ENCODE results near the gene C4BPB. TPM values are rescaled to one million over a fixed set of nuclear protein-coding genes. Genes with fewer than 3 reads are reported as not detected.
A peak's percentile ranks its signal among the peaks of the same experiment; 100 is the strongest.

C4BPB gene
- total and polyA plus RNA-seq, 3 experiments from 2014 or later, result 0.51 TPM; not detected in 2

DNA sequence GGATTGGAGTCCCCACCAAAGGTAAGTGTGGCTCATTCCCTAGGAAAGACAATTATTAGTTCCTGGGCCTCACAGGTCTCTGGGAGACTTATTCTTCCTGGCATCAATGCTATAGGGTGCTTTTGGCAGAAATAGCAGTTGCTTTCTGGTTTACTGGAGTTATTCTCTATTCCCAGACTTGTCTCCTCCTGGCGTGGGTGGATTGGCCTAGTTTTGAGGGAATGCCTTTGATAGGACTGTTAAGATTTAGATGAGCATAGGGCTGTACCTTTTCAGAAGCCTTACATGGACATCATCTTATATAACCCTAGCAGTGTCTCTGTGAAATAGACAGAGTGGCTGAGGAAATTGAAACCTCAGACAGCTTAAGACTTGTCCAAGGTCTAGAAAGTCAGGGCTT lies 26.6 kb upstream of the C4BPB start:
- ChIA-PET POLR2A (no interaction called here), CTCF (interaction anchor here (2.1 kb wide), 1 partner anchor 9 kb away, joined by 5 read pairs; the partner anchor contains the start of gene PFKFB2)
- Histone ChIP-seq H3K4me3 (ENCODE audit: low read length) (no peak overlapping the region), H3K27ac (ENCODE audit: low read depth, low read length) (no peak overlapping the region), H3K4me1 (ENCODE audit: insufficient read depth, low read length) (no peaks in the 10 kb centered on the region), H3K9me3 (ENCODE audit: low read length) (no peaks in the 10 kb centered on the region), H3K27me3 (ENCODE audit: insufficient read depth, low read length, poor library complexity, severe bottlenecking) (no peaks in the 10 kb centered on the region), H3K36me3 (ENCODE audit: insufficient read depth, low read length) (no peaks in the 10 kb centered on the region)
- no peak overlapping the region for H3K27ac Mint-ChIP-seq
- H3K36me3 Mint-ChIP-seq, result peaks cover 0 to 14% (median 12%) of the 10 kb centered on the region in 3 donors
- H3K27me3 Mint-ChIP-seq, result peaks cover 0 to 2% of the 10 kb centered on the region in 2 donors
- H3K4me3 Mint-ChIP-seq, result no peak overlapping the region
- no peak for DNase-seq
- no peaks in the 10 kb centered on the region for H3K9me3 Mint-ChIP-seq
- H3K4me1 Mint-ChIP-seq, result no peaks in the 10 kb centered on the region

DNA sequence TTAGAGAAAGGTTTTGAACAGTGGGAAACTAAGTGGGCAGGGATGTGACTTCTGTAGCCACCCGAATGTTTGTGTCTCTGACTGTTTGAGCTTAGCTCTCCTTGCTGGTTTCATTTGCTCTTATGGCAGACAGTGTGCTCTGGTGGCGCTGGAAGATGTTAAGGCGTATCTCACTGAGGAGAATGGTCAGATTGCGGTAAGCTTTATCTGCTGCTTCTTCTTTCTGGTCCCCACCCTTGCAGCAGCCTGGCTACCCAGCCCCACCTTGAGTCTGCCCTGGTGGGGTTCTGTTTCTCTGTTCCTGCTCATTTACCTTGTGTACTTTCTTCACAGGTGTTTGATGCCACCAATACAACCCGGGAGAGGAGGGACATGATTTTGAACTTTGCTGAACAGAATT lies 25.6 kb upstream of the C4BPB start:
- ChIA-PET POLR2A (no interaction called here), CTCF (interaction anchor here (2.1 kb wide), 1 partner anchor 10 kb away, joined by 5 read pairs; the partner anchor contains the start of gene PFKFB2)
- H3K4me3 ChIP-seq (ENCODE audit: low read length), result no peak overlapping the region
- Mint-ChIP-seq H3K9me3 (no peaks in the 10 kb centered on the region), H3K27me3 (peaks cover 0 to 2% of the 10 kb centered on the region in 2 donors), H3K4me3 (no peak overlapping the region), H3K4me1 (no peaks in the 10 kb centered on the region), H3K27ac (peak overlapping the region in 1 of 8 donors; percentile 45), H3K36me3 (peaks cover 0 to 16% (median 12%) of the 10 kb centered on the region in 3 donors)
- H3K27me3 ChIP-seq (ENCODE audit: insufficient read depth, low read length, poor library complexity, severe bottlenecking), result no peaks in the 10 kb centered on the region
- no peaks in the 10 kb centered on the region for H3K9me3 ChIP-seq (ENCODE audit: low read length)
- H3K27ac ChIP-seq (ENCODE audit: low read depth, low read length), result no peak overlapping the region
- H3K36me3 ChIP-seq (ENCODE audit: insufficient read depth, low read length), result no peaks in the 10 kb centered on the region
- no peaks in the 10 kb centered on the region for H3K4me1 ChIP-seq (ENCODE audit: insufficient read depth, low read length)
- no peak for DNase-seq

DNA sequence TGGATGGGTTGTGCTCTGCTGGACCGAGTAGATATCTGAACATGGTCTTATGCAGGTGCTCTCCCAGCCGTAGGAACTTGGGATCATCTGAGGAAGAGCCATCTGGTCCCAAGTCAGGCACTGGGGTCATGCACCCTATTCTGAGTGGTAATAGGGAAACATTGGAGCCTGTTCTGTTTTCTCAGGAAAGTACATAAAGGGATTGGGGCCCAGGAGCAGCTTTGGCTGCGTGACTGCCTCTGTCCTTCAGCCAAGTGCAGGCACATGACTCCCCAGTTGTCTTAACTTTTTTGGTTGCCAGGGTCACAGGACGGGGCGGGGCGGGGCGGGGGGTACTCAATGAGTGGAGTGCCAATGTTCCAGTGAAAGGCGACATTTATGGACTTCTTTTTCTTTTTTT lies 24.1 kb upstream of the C4BPB start:
- no peaks in the 10 kb centered on the region for H3K27me3 ChIP-seq (ENCODE audit: insufficient read depth, low read length, poor library complexity, severe bottlenecking)
- no peak for DNase-seq
- H3K9me3 Mint-ChIP-seq, result no peaks in the 10 kb centered on the region
- no peak overlapping the region for H3K27ac Mint-ChIP-seq
- H3K4me1 Mint-ChIP-seq, result peaks cover 6 to 7% (median 7%) of the 10 kb centered on the region in 3 donors
- ChIA-PET POLR2A (no interaction called here), CTCF (no interaction called here)
- peaks cover 0 to 2% of the 10 kb centered on the region in 2 donors for H3K27me3 Mint-ChIP-seq
- no peak overlapping the region for H3K4me3 ChIP-seq (ENCODE audit: low read length)
- H3K4me1 ChIP-seq (ENCODE audit: insufficient read depth, low read length), result peaks cover 4% of the 10 kb centered on the region
- no peak overlapping the region for H3K4me3 Mint-ChIP-seq
- H3K36me3 ChIP-seq (ENCODE audit: insufficient read depth, low read length), result no peaks in the 10 kb centered on the region
- H3K36me3 Mint-ChIP-seq, result peaks cover 2 to 17% (median 15%) of the 10 kb centered on the region in 3 donors
- no peak overlapping the region for H3K27ac ChIP-seq (ENCODE audit: low read depth, low read length)
- no peaks in the 10 kb centered on the region for H3K9me3 ChIP-seq (ENCODE audit: low read length)

DNA sequence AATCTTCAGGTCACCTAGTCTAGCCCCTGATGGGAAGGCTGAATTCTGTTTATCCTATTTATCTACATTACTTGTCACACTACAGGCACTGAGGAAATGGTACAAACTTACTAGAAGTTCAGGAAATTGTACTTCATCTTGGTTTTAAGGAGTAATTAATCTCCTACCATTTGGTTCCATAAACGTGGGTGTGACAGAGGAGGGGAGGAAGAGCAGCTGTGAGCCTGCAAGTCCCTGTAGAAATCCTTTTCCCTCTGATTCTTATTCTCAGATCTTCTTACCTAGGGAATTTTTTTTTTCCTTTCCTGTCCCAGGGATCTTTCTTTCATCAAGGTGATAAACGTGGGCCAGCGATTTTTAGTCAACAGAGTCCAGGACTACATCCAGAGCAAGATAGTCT lies 21.5 kb upstream of the C4BPB start:
- H3K9me3 ChIP-seq (ENCODE audit: low read length), result no peaks in the 10 kb centered on the region
- Mint-ChIP-seq H3K27ac (no peak overlapping the region), H3K4me1 (peaks cover 23 to 30% (median 26%) of the 10 kb centered on the region in 3 donors), H3K27me3 (no peaks in the 10 kb centered on the region), H3K4me3 (no peak overlapping the region), H3K36me3 (peaks cover 2 to 15% (median 12%) of the 10 kb centered on the region in 3 donors), H3K9me3 (no peaks in the 10 kb centered on the region)
- no peak for DNase-seq
- H3K4me3 ChIP-seq (ENCODE audit: low read length), result no peak overlapping the region
- POLR2A ChIA-PET, result no interaction called here
- H3K4me1 ChIP-seq (ENCODE audit: insufficient read depth, low read length), result peaks cover 31% of the 10 kb centered on the region
- H3K27me3 ChIP-seq (ENCODE audit: insufficient read depth, low read length, poor library complexity, severe bottlenecking), result no peaks in the 10 kb centered on the region
- CTCF ChIA-PET, result no interaction called here
- no peaks in the 10 kb centered on the region for H3K36me3 ChIP-seq (ENCODE audit: insufficient read depth, low read length)
- no peak overlapping the region for H3K27ac ChIP-seq (ENCODE audit: low read depth, low read length)

DNA sequence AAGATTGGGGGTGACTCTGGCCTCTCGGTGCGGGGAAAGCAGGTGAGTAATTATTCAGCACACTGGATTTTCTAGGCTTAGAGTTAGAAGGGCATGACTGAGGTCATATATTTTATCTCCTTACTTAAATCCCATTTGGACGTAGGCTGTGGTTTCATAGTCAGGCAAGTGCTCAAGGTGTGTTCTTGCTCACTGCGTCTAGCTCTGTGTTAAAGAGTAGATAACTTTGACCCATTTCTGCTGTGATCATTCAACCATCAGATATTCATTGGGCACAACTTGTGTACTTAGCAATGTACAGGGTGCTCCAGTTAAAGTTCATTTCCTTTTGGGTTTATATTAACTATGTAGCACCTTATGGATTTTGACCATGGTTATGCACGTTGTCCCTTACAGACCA lies 21.0 kb upstream of the C4BPB start:
- no peaks in the 10 kb centered on the region for H3K27me3 Mint-ChIP-seq
- Histone ChIP-seq H3K27me3 (ENCODE audit: insufficient read depth, low read length, poor library complexity, severe bottlenecking) (no peaks in the 10 kb centered on the region), H3K27ac (ENCODE audit: low read depth, low read length) (no peak overlapping the region), H3K9me3 (ENCODE audit: low read length) (no peaks in the 10 kb centered on the region), H3K4me3 (ENCODE audit: low read length) (no peak overlapping the region), H3K36me3 (ENCODE audit: insufficient read depth, low read length) (no peaks in the 10 kb centered on the region), H3K4me1 (ENCODE audit: insufficient read depth, low read length) (peaks cover 31% of the 10 kb centered on the region)
- peaks cover 2 to 14% (median 9%) of the 10 kb centered on the region in 3 donors for H3K36me3 Mint-ChIP-seq
- H3K27ac Mint-ChIP-seq, result no peak overlapping the region
- no peak overlapping the region for H3K4me3 Mint-ChIP-seq
- ChIA-PET POLR2A (no interaction called here), CTCF (no interaction called here)
- H3K4me1 Mint-ChIP-seq, result peaks cover 23 to 30% (median 28%) of the 10 kb centered on the region in 3 donors
- no peaks in the 10 kb centered on the region for H3K9me3 Mint-ChIP-seq
- no peak for DNase-seq

DNA sequence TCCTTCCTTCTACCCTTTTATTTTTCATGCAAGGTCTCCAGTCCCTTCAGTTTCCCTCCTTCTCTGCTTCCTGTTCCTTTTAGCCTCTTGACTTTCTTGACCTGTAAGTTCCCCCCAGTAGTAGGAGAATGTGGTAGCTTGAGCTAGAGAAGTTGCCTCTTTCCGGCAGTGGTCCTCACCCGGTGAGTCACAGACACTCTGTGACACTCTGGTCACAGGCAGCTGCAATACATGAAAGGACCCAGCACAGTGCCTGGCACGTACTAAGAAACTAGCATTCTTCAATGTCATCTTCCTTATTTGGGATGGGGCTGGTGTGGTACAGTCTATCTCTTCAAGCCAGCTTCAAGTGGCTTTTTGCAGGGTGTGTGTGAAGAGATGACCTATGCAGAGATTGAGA lies 19.6 kb upstream of the C4BPB start:
- no peak overlapping the region for H3K27ac ChIP-seq (ENCODE audit: low read depth, low read length)
- Mint-ChIP-seq H3K9me3 (no peaks in the 10 kb centered on the region), H3K27ac (peak overlapping the region in 3 of 8 donors; percentile 18 to 55 (median 38)), H3K4me1 (peaks cover 23 to 30% (median 29%) of the 10 kb centered on the region in 3 donors), H3K4me3 (no peak overlapping the region), H3K27me3 (no peaks in the 10 kb centered on the region), H3K36me3 (peaks cover 2 to 13% (median 3%) of the 10 kb centered on the region in 3 donors)
- no peaks in the 10 kb centered on the region for H3K27me3 ChIP-seq (ENCODE audit: insufficient read depth, low read length, poor library complexity, severe bottlenecking)
- ChIA-PET POLR2A (no interaction called here), CTCF (interaction anchor here (2.3 to 3.6 kb wide), 2 partner anchors 16 to 19 kb away, joined by 5 to 15 read pairs; partner anchors contain the start of genes PFKFB2 and YOD1)
- H3K4me1 ChIP-seq (ENCODE audit: insufficient read depth, low read length), result peaks cover 31% of the 10 kb centered on the region
- H3K4me3 ChIP-seq (ENCODE audit: low read length), result no peak overlapping the region
- no peaks in the 10 kb centered on the region for H3K9me3 ChIP-seq (ENCODE audit: low read length)
- H3K36me3 ChIP-seq (ENCODE audit: insufficient read depth, low read length), result no peaks in the 10 kb centered on the region
- no peak for DNase-seq

DNA sequence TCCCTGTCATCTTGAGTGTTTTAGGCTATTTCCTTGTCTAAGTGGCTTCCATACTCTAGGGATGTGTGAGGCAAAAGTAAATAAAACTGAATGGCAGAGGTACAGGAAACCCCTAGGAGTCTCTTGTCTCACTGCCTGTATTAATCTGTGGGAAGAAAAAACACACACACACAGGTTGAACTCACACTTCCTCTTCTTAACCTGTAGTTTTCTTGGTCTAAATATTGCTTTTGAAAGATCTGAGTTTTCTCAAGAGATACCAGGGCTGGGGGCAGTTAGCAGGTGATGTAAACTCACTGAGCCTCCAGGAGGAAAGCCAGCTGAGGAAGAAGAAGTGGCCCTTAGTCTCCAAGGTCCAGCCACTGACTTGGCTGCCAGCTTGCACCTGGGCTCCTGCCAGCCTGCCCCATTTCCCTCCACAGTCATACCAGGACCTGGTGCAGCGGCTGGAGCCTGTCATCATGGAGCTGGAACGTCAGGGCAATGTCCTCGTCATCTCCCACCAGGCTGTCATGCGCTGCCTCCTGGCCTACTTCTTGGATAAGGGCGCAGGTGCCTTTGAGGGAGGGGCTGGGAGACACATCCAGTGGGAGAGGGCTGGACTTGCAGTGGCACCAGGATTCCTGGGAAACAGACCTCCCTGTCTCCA lies 18.7 kb upstream of the C4BPB start:
- Mint-ChIP-seq H3K4me3 (no peak overlapping the region), H3K27ac (peak overlapping the region in 3 of 8 donors; percentile 7 to 47 (median 17)), H3K36me3 (peaks cover 2 to 9% (median 3%) of the 10 kb centered on the region in 3 donors), H3K4me1 (peaks cover 23 to 30% (median 29%) of the 10 kb centered on the region in 3 donors), H3K9me3 (no peaks in the 10 kb centered on the region), H3K27me3 (no peaks in the 10 kb centered on the region)
- no peak overlapping the region for H3K4me3 ChIP-seq (ENCODE audit: low read length)
- no peaks in the 10 kb centered on the region for H3K36me3 ChIP-seq (ENCODE audit: insufficient read depth, low read length)
- H3K27me3 ChIP-seq (ENCODE audit: insufficient read depth, low read length, poor library complexity, severe bottlenecking), result no peaks in the 10 kb centered on the region
- H3K4me1 ChIP-seq (ENCODE audit: insufficient read depth, low read length), result peaks cover 31% of the 10 kb centered on the region
- no peak for DNase-seq
- POLR2A ChIA-PET, result interaction anchor here (0.9 kb wide), 1 partner anchor 251 kb away, joined by 3 read pairs; the partner anchor contains the start of gene CD55
- CTCF ChIA-PET, result interaction anchor here (2.3 to 3.6 kb wide), 2 partner anchors 17 to 20 kb away, joined by 5 to 15 read pairs; partner anchors contain the start of genes PFKFB2 and YOD1
- no peaks in the 10 kb centered on the region for H3K9me3 ChIP-seq (ENCODE audit: low read length)
- no peak overlapping the region for H3K27ac ChIP-seq (ENCODE audit: low read depth, low read length)

DNA sequence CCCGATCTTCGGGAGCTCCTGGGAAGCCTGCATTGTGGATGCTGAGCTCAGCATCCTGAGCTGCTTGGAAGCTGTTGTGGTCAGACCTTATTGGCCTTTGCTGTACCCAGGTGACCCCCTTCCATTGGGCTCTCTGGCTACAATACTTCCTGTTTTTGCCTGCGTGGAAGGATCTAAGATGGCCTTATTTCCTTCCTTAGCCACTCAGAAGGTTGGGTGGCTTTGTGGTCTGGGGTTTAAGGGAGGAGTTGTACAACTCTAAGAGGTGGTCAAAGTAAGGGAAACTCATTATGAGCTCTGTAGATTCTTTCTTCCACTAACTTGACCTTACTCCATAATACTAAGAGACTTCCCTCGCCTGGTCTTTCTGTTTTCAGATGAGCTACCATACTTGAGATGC lies 17.8 kb upstream of the C4BPB start:
- H3K9me3 Mint-ChIP-seq, result no peaks in the 10 kb centered on the region
- Histone ChIP-seq H3K27me3 (ENCODE audit: insufficient read depth, low read length, poor library complexity, severe bottlenecking) (no peaks in the 10 kb centered on the region), H3K9me3 (ENCODE audit: low read length) (no peaks in the 10 kb centered on the region), H3K4me1 (ENCODE audit: insufficient read depth, low read length) (peaks cover 31% of the 10 kb centered on the region), H3K4me3 (ENCODE audit: low read length) (no peak overlapping the region), H3K27ac (ENCODE audit: low read depth, low read length) (no peak overlapping the region), H3K36me3 (ENCODE audit: insufficient read depth, low read length) (no peaks in the 10 kb centered on the region)
- H3K4me1 Mint-ChIP-seq, result peaks cover 23 to 30% (median 29%) of the 10 kb centered on the region in 3 donors
- CTCF ChIA-PET, result interaction anchor here (1.0 to 3.6 kb wide), 5 partner anchors 10 to 334 kb away, joined by 3 to 15 read pairs (median 5); partner anchors contain the start of genes PFKFB2 and YOD1
- peaks cover 0 to 1% of the 10 kb centered on the region in 2 donors for H3K27me3 Mint-ChIP-seq
- POLR2A ChIA-PET, result interaction anchor here (0.7 to 1.1 kb wide), 3 partner anchors 9 to 250 kb away, joined by 3 to 4 read pairs (median 3); partner anchors contain the start of gene CD55
- H3K4me3 Mint-ChIP-seq, result peak overlapping the region in 3 of 7 donors; percentile 22 to 49 (median 36)
- peak overlapping the region in 6 of 8 donors; percentile 11 to 81 (median 23) for H3K27ac Mint-ChIP-seq
- DNase-seq, result peak in 2 of 5 donors; percentile 13 to 31
- peaks cover 2 to 9% (median 3%) of the 10 kb centered on the region in 3 donors for H3K36me3 Mint-ChIP-seq
